ENCODE measurements around the gene MYL1. TPM values are rescaled to one million over a fixed set of nuclear protein-coding genes. Genes with fewer than 3 reads are reported as not detected.

Gene MYL1
- total and polyA plus RNA-seq, 8 donors, result 1.2 TPM; not detected in 7

Other genes with a start within 250 kb of the MYL1 start
- gene KANSL1L, start 143.8 kb downstream of the MYL1 start, total RNA-seq, result 10 to 100 TPM; 12.3 to 32.3 (median 17.4) TPM
- gene KANSL1L, start 143.8 kb downstream of the MYL1 start, polyA plus RNA-seq, result 1 to 10 TPM; 6.2 to 9.1 TPM
- gene ACADL, start 89.7 kb downstream of the MYL1 start, total RNA-seq, result 10 to 100 TPM; 11.1 to 24.1 (median 21.7) TPM
- 10 to 100 TPM; 27.7 to 30.9 TPM for gene ACADL, start 89.7 kb downstream of the MYL1 start, polyA plus RNA-seq
- gene LANCL1, start 161.6 kb upstream of the MYL1 start, total RNA-seq, result 10 to 100 TPM; 16.0 to 25.0 (median 19.7) TPM
- 10 to 100 TPM in 1 of 2 donors, 1 to 10 TPM in 1; 6.0 to 12.4 TPM for gene LANCL1, start 161.6 kb upstream of the MYL1 start, polyA plus RNA-seq
- 1 to 10 TPM in 4 of 6 donors, under 1 TPM in 2; 0.23 to 2.0 (median 1.3) TPM for gene CPS1, start 241.4 kb upstream of the MYL1 start, total RNA-seq
- gene CPS1, start 241.4 kb upstream of the MYL1 start, polyA plus RNA-seq, result under 1 TPM; 0.42 to 0.92 TPM

Data from pancreas (tissue), 8 donors.